ENCODE measurements around the gene AP1S2. TPM values are rescaled to one million over a fixed set of nuclear protein-coding genes. Genes with fewer than 3 reads are reported as not detected.
A peak's percentile ranks its signal among the peaks of the same experiment; 100 is the strongest.
"Not testable (repeated sequence)": the region's sequence is repeated elsewhere in the genome, so short reads cannot be mapped to it uniquely, and the experiment has no call there.

Gene AP1S2
- total and polyA plus RNA-seq, 3 experiments from 2014 or later: 31.7 to 56.0 (median 33.8) TPM

DNA sequence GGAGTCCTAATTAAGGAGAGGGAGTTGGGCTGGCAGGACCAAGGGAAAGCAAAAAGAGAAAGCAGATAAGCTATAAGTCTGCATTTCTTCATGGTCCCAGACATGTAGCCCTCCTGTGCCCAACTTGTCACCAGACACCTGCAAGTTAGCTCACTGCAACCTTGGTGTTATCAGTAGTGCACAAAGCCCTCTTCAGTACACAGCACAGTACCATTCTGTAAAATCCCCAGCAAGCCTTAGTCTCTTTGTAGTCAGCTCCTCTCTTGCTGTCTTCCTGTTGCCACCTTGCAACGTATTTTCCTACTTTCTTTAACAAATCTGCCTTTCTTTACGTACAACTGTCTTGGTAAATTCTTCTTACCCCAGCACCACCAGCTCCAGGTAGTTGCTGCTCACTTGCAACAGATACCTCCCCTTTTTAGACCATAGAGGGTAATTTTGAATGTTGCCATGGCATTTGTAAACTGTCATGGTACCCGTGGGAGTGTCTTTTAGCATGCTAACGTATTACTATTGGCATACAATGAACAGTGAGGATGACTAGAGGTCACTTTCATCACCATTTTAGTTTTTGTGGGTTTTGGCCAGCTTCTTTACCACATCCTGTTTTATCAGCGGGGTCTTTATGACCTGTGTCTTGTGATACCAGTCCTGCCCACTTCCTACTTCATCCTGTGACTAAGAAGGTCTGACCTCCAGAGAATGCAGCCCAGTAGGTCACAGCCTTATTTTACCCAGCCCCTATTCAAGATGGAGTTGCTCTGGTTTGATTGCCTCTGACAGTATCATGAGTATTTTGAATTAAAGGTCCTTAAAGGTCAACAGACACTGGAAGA, 28.3 kb upstream of the AP1S2 start:
- no peak overlapping the region for H3K4me3 ChIP-seq (ENCODE audit: low read length)
- peaks cover 0 to 12% (median 7%) of the 10 kb centered on the region in 5 donors for H3K9me3 Mint-ChIP-seq
- ChIA-PET POLR2A (no interaction called here), CTCF (no interaction called here)
- H3K4me3 Mint-ChIP-seq: no peak overlapping the region
- H3K27me3 ChIP-seq (ENCODE audit: insufficient read depth, low read length, poor library complexity, severe bottlenecking): no peaks in the 10 kb centered on the region
- H3K27me3 Mint-ChIP-seq: peaks cover 12 to 17% of the 10 kb centered on the region in 2 donors
- H3K27ac ChIP-seq (ENCODE audit: low read depth, low read length): no peak overlapping the region
- peaks cover 0 to 5% (median 3%) of the 10 kb centered on the region in 3 donors for H3K4me1 Mint-ChIP-seq
- no peaks in the 10 kb centered on the region for H3K36me3 ChIP-seq (ENCODE audit: insufficient read depth, low read length)
- H3K4me1 ChIP-seq (ENCODE audit: insufficient read depth, low read length): no peaks in the 10 kb centered on the region
- no peaks in the 10 kb centered on the region for H3K9me3 ChIP-seq (ENCODE audit: low read length)
- no peak for DNase-seq
- H3K27ac Mint-ChIP-seq: peak overlapping the region in 1 of 8 donors; percentile 29
- peaks cover 0 to 19% (median 0%) of the 10 kb centered on the region in 3 donors for H3K36me3 Mint-ChIP-seq

DNA sequence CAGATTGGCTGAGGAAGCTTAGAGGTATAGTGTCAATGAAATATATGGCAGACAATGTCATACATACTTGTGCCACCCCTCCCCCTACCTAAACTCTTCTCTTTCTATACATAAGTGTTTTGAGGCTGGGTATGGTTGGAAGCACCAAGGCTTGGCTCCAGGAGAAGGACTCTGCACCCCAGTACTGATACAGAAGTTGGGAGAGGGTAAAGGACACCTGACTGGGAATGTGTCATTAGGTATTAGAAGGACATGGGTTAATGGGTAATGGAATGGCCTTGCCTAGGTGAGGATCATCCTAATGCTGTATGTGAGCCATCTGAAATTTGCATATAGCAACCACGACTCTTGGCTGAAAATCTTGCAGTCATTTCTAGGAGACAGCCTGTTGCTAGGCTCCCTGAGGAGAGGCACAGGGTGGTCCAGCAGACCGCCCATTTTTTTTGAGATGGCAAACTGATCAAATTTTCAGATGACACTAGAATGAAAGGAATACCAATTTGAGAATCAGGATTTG, 26.8 kb upstream of the AP1S2 start:
- POLR2A ChIA-PET: no interaction called here

DNA sequence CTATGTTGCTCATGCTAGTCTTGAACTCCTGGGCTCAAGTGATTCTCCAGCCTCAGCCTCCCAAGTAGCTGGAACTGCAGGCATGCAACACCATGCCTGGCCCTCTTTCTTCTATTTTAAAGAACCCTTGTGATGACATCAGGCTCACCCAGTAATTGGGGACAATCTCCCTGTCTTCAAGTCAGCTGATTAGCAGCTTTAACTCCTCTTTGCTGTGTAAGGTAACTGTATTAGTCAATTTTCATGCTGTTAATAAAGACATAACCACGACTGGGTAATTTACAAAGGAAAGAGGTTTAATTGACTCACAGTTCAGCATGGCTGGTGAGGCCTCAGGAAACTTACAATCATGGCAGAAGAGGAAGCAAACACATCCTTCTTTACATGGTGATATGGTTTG, 23.3 kb upstream of the AP1S2 start:
- H3K27me3 ChIP-seq (ENCODE audit: insufficient read depth, low read length, poor library complexity, severe bottlenecking); POLR2A ChIA-PET; CTCF ChIA-PET: not testable (repeated sequence)

More for the DNA sequence above, 26.8 kb upstream of the AP1S2 start:
- H3K36me3 ChIP-seq (ENCODE audit: insufficient read depth, low read length): no peaks in the 10 kb centered on the region
- H3K27me3 ChIP-seq (ENCODE audit: insufficient read depth, low read length, poor library complexity, severe bottlenecking): no peaks in the 10 kb centered on the region
- no peaks in the 10 kb centered on the region for H3K4me1 ChIP-seq (ENCODE audit: insufficient read depth, low read length)
- Mint-ChIP-seq H3K27me3 (peaks cover 12 to 21% of the 10 kb centered on the region in 2 donors), H3K4me1 (peaks cover 0 to 5% (median 3%) of the 10 kb centered on the region in 3 donors), H3K27ac (peak overlapping the region in 1 of 8 donors; percentile 30), H3K9me3 (peaks cover 0 to 12% (median 7%) of the 10 kb centered on the region in 5 donors), H3K4me3 (no peak overlapping the region), H3K36me3 (peaks cover 0 to 19% (median 0%) of the 10 kb centered on the region in 3 donors)
- no peak overlapping the region for H3K4me3 ChIP-seq (ENCODE audit: low read length)
- no peak for DNase-seq
- no peaks in the 10 kb centered on the region for H3K9me3 ChIP-seq (ENCODE audit: low read length)
- CTCF ChIA-PET: no interaction called here
- H3K27ac ChIP-seq (ENCODE audit: low read depth, low read length): no peak overlapping the region

DNA sequence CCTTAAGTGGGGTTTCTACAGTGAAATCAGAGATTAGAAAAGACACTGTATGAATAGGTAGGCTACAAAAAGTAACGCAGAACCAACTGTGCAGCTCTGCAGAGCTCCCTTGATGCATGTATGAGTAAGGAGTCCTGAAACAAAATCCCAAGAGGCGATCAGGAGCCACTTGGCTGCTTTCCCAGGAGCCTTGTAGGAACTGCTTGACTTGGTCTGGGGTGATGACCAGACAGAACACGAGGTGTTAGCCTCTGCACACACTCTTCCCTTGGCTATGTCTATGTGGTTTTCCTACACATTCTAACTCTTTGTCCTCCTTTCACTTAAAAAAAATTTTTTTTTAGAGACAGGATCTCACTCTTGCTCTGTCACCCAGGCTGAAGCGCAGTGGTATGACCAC, 22.8 kb upstream of the AP1S2 start:
- DNase-seq: no peak
- Histone ChIP-seq H3K4me1 (ENCODE audit: insufficient read depth, low read length) (no peaks in the 10 kb centered on the region), H3K4me3 (ENCODE audit: low read length) (no peak overlapping the region), H3K27me3 (ENCODE audit: insufficient read depth, low read length, poor library complexity, severe bottlenecking) (no peaks in the 10 kb centered on the region), H3K9me3 (ENCODE audit: low read length) (no peaks in the 10 kb centered on the region), H3K27ac (ENCODE audit: low read depth, low read length) (no peak overlapping the region), H3K36me3 (ENCODE audit: insufficient read depth, low read length) (no peaks in the 10 kb centered on the region)
- peaks cover 0 to 15% (median 0%) of the 10 kb centered on the region in 3 donors for H3K36me3 Mint-ChIP-seq
- H3K27me3 Mint-ChIP-seq: peaks cover 7 to 12% of the 10 kb centered on the region in 2 donors
- no peak overlapping the region for H3K27ac Mint-ChIP-seq
- ChIA-PET POLR2A (no interaction called here), CTCF (no interaction called here)
- peaks cover 0 to 12% (median 7%) of the 10 kb centered on the region in 5 donors for H3K9me3 Mint-ChIP-seq
- H3K4me3 Mint-ChIP-seq: no peak overlapping the region
- H3K4me1 Mint-ChIP-seq: no peaks in the 10 kb centered on the region

More for the DNA sequence above, 23.3 kb upstream of the AP1S2 start:
- Mint-ChIP-seq H3K36me3 (peaks cover 0 to 15% (median 0%) of the 10 kb centered on the region in 3 donors), H3K9me3 (peaks cover 0 to 12% (median 7%) of the 10 kb centered on the region in 5 donors), H3K27me3 (peaks cover 7 to 14% of the 10 kb centered on the region in 2 donors)
- H3K9me3 ChIP-seq (ENCODE audit: low read length); H3K27ac ChIP-seq (ENCODE audit: low read depth, low read length); H3K4me1 Mint-ChIP-seq; H3K36me3 ChIP-seq (ENCODE audit: insufficient read depth, low read length); H3K4me3 ChIP-seq (ENCODE audit: low read length); H3K27ac Mint-ChIP-seq; DNase-seq; H3K4me1 ChIP-seq (ENCODE audit: insufficient read depth, low read length); H3K4me3 Mint-ChIP-seq: not testable (repeated sequence)

DNA sequence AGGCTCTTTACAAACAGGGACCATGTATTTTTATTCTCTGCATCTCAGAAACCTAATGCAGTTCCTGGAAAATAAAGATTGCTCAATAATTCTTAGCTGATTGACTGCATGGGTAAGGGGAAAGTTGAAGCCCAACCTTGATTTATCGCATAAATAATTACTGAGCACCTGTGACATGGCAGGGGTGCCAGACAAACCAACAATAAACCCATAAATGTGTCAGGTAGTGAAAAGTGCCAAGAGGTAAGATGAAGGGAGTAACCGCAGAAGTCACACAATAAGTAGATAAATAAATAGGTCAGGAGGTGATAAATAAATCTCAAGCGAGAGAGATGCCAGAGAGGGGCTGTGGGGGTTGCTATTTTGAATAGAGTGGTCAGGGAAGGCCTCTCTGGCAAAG, 20.1 kb upstream of the AP1S2 start:
- DNase-seq: no peak
- H3K27ac Mint-ChIP-seq: peak overlapping the region in 1 of 8 donors; percentile 55
- H3K9me3 Mint-ChIP-seq: peaks cover 0 to 6% (median 0%) of the 10 kb centered on the region in 5 donors
- CTCF ChIA-PET: no interaction called here
- Histone ChIP-seq H3K4me3 (ENCODE audit: low read length) (no peak overlapping the region), H3K27me3 (ENCODE audit: insufficient read depth, low read length, poor library complexity, severe bottlenecking) (no peaks in the 10 kb centered on the region), H3K4me1 (ENCODE audit: insufficient read depth, low read length) (no peaks in the 10 kb centered on the region), H3K9me3 (ENCODE audit: low read length) (no peaks in the 10 kb centered on the region), H3K36me3 (ENCODE audit: insufficient read depth, low read length) (no peaks in the 10 kb centered on the region), H3K27ac (ENCODE audit: low read depth, low read length) (no peak overlapping the region)
- peaks cover 0 to 12% of the 10 kb centered on the region in 2 donors for H3K27me3 Mint-ChIP-seq
- H3K36me3 Mint-ChIP-seq: peaks cover 0 to 6% (median 0%) of the 10 kb centered on the region in 3 donors
- H3K4me1 Mint-ChIP-seq: no peaks in the 10 kb centered on the region
- no peak overlapping the region for H3K4me3 Mint-ChIP-seq
- POLR2A ChIA-PET: no interaction called here

DNA sequence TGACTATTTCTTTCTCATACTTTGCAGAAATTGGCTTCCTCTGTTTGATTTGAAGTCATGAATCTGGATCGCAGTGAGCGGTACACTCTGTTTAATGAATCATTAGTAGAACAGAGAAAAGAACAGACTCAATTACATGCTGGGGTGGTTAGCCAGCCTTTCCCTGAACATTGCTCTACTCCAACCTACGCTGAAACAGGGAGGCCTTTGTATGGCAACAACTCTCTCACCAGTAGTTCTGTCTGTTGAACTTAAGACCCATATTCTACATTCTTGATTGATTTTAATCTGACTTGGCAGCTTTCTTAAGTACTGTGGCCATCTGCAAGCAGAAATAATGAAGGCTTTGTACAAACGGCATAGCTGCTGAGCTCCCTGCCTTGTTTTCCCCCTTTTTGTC, 19.0 kb upstream of the AP1S2 start:
- no peaks in the 10 kb centered on the region for H3K27me3 ChIP-seq (ENCODE audit: insufficient read depth, low read length, poor library complexity, severe bottlenecking)
- DNase-seq: no peak
- Mint-ChIP-seq H3K27me3 (peaks cover 0 to 9% of the 10 kb centered on the region in 2 donors), H3K27ac (no peak overlapping the region), H3K9me3 (peaks cover 0 to 2% (median 0%) of the 10 kb centered on the region in 5 donors), H3K36me3 (peaks cover 0 to 2% (median 0%) of the 10 kb centered on the region in 3 donors), H3K4me3 (no peak overlapping the region), H3K4me1 (no peaks in the 10 kb centered on the region)
- H3K9me3 ChIP-seq (ENCODE audit: low read length): no peaks in the 10 kb centered on the region
- H3K36me3 ChIP-seq (ENCODE audit: insufficient read depth, low read length): no peaks in the 10 kb centered on the region
- no peaks in the 10 kb centered on the region for H3K4me1 ChIP-seq (ENCODE audit: insufficient read depth, low read length)
- CTCF ChIA-PET: no interaction called here
- POLR2A ChIA-PET: no interaction called here
- no peak overlapping the region for H3K4me3 ChIP-seq (ENCODE audit: low read length)
- H3K27ac ChIP-seq (ENCODE audit: low read depth, low read length): no peak overlapping the region

DNA sequence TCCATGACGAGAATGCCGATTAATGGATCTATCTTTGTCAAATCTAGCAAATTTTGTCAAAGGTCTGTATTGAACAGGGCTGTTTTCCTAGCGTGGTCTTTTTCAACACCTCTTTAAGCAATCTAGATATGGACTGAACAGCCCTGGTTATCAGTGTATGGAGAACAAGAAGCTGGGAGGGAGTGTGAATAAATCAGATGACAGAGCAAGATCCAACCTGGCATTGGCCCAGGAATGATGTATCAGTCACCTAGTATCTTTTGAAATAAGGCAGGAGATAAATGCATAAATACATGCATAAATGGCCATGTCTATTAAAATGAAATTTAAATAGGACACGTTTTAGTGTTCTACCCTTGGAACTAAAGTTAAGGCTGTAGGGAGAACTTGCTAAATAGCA, 15.7 kb upstream of the AP1S2 start:
- no peaks in the 10 kb centered on the region for H3K4me1 Mint-ChIP-seq
- H3K27ac ChIP-seq (ENCODE audit: low read depth, low read length): no peak overlapping the region
- no peaks in the 10 kb centered on the region for H3K36me3 Mint-ChIP-seq
- no peak overlapping the region for H3K4me3 ChIP-seq (ENCODE audit: low read length)
- H3K4me3 Mint-ChIP-seq: no peak overlapping the region
- H3K36me3 ChIP-seq (ENCODE audit: insufficient read depth, low read length): no peaks in the 10 kb centered on the region
- H3K9me3 Mint-ChIP-seq: no peaks in the 10 kb centered on the region
- no peaks in the 10 kb centered on the region for H3K9me3 ChIP-seq (ENCODE audit: low read length)
- no peaks in the 10 kb centered on the region for H3K27me3 ChIP-seq (ENCODE audit: insufficient read depth, low read length, poor library complexity, severe bottlenecking)
- ChIA-PET POLR2A (no interaction called here), CTCF (no interaction called here)
- peaks cover 0 to 6% of the 10 kb centered on the region in 2 donors for H3K27me3 Mint-ChIP-seq
- H3K4me1 ChIP-seq (ENCODE audit: insufficient read depth, low read length): no peaks in the 10 kb centered on the region
- no peak for DNase-seq
- H3K27ac Mint-ChIP-seq: no peak overlapping the region

DNA sequence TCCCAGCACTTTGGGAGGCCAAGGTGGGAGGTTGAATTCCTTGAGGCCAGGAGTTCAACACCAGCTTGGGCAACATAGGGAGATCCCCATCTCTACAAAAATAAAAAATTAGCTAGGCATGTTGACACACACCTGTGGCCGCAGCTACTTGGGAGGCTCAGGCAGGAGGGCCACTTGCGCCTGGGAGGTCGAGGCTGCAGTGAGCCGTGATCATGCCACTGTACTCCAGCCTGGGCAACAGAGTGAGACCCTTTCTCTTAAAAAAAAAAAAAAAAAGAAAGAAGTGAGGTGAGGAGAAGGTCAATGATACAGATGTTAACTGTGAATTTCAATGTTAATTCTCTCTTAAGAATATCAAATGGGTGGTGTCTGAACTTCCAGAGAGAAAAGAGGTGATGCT, 15.1 kb upstream of the AP1S2 start:
- Histone ChIP-seq H3K27ac (ENCODE audit: low read depth, low read length) (no peak overlapping the region), H3K4me3 (ENCODE audit: low read length) (no peak overlapping the region), H3K36me3 (ENCODE audit: insufficient read depth, low read length) (no peaks in the 10 kb centered on the region), H3K9me3 (ENCODE audit: low read length) (no peaks in the 10 kb centered on the region), H3K27me3 (ENCODE audit: insufficient read depth, low read length, poor library complexity, severe bottlenecking) (no peaks in the 10 kb centered on the region), H3K4me1 (ENCODE audit: insufficient read depth, low read length) (no peaks in the 10 kb centered on the region)
- Mint-ChIP-seq H3K36me3 (no peaks in the 10 kb centered on the region), H3K9me3 (no peaks in the 10 kb centered on the region), H3K27ac (no peak overlapping the region), H3K4me1 (no peaks in the 10 kb centered on the region), H3K27me3 (peaks cover 0 to 6% of the 10 kb centered on the region in 2 donors), H3K4me3 (no peak overlapping the region)
- ChIA-PET CTCF (no interaction called here), POLR2A (no interaction called here)
- DNase-seq: no peak
